ENCODE measurements around the gene RIOX2.

Gene RIOX2

DNA sequence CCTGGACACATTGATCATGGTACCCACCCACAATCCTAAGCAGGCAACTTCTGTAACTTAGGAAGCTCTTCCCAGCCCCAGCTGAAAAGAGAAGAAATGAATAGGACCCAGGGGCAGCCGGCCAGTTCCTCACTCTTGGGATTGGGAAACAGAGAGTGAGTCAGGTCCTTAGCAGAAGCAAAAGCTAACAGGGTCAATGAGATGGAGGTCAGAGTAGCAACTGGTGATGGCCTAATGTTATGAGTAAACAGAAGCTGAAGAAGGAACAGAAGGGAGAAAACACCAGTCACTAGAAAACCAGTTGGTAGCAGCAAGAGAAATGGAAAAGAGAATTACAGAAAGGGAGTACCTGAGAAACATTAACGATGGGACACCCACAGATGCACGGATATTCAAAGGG, 20.0 kb downstream of the RIOX2 start:
- DNase-seq, result peak in 1 of 2 donors; percentile 43

DNA sequence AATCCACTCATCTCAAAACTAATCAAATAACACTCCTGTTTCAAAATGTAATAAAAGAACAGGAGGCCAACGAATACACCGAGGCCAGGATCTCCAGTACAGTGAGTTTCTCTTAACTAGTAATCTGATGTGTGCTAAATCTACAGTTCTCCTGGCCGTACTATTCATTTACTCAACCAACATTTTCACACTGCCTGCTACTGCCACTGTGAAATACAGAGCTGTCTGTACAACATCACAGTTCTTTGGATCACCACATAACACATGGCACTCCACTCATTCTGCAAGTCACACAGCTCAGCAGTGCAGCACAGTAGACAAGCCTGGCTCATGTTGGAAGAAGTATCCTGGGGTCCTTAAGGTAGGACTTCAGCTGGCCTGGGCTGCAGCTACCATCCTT, 21.9 kb downstream of the RIOX2 start:
- DNase-seq, result no peak

DNA sequence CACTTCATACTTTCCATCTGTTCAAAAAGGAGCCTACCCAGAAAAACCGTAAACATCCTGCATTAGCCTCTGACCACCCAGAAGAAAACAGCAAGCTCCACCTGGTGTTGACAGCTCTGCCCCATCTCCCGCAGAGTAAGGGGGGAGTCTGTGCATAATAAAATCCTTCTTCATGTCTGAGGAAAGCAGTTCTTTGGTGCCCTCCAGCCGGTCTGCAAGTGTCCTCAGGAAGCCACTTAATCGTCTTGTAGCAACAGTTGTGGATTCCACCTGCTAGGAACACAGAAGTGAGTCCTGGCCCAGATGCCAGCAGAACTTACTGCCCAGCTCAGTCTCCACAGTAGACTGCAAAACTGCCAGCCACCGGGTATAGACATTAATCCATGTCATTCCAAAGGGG, 22.5 kb downstream of the RIOX2 start:
- DNase-seq, result no peak

DNA sequence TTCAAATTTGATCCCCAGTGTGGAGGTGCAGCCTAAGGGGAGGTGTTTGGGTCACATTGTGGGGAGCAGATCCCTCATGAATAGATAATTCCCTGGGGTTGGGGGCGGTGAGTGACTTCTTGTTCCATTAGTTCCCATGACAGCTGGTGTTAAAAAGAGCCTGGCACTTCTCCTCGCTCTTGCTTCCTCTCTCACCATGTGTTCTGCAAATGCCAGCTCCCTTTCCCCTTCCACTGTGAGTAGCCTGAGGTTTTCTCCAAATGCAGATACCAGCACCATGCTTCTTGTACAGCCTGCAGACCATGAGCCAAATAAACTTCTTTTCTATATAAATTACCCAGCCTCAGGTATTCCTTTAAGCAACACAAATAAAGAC, 23.1 kb downstream of the RIOX2 start:
- no peak for DNase-seq

DNA sequence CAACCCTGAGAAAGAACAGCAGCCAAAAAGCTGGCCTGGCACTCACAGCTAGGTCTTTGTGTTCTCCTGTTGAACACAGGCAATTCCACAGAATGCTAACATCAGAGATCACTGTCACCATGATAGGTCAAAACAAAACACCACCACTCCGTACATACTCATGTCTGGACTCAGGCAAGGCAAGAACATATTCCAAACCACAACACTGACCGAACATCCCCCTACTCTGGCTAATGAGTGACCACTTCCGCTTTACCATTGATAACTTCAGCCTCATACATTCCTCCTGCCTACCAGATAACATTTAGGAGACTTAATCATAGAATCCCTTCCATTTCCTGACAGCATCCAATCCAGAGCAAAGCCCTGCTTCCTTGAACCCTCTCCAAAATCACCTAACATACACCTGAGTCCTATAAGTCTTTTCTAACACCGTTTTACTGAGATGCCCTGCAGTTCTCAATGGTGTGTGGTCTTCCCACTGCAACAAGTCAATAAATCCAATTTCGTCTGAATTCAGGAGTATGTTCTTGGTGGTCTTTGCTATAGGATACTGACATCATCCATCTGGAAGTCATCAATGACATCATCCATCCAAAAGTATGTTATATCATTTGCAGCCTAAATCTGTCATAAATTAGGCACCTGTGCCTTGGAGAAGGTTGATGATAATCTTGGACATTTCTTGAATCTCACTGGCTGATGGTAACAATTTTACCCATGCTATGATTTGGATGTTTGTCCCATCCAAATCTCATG, 23.7 kb downstream of the RIOX2 start:
- DNase-seq, result no peak

DNA sequence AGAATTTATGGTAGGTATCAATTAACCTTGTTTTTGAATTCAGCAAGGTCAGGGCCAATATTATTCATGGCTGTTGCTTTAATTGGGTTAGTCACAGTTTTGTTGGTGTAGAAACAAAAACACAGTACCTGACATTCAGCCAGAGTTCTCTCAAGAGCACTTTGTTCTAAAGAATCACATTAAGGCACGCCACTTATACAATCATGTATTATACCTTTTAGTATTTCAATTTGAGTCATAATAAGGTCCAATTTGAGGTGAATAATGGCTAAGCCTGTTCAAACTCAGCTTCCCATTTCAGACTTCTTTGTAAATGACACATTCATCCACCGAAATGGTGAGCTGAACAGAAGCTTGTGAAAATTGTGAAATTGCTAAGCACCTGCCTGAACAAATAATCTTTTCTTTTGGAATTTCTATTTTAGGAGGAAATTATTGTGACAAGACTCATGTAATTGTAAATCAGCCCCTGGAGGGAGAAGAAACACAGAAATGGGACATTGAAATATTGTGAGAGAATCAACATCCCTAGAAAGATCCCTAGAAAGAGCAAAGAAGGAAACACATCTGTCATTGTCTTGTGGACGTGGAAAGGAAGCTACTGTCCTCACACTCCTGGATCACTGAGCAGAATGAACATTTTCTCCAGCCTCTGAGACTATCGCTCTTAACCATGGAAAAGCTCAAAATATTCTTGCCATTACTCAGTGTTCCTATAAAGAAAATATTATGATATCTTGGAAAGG, 29.3 kb downstream of the RIOX2 start:
- DNase-seq, result no peak

DNA sequence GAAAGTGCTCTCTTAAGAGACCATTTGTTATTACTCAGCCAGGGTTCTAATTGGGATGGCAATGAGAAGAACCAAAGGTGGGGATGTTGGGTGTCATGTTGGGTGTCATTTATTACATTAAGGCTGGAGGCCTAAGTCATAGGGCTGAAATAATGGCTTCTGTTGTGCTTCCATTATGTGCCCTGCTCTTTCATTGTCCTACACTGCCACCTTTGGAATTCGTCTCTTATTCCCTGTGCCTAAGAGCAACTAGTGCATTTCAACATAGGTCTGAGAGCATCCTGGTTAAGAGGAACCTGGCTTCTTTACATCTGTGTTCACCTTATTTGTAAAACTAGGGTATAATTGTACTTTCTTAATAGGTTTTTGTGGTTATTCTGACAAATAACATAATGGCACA, 32.2 kb downstream of the RIOX2 start:
- peak in 1 of 2 donors; percentile 38 for DNase-seq

DNA sequence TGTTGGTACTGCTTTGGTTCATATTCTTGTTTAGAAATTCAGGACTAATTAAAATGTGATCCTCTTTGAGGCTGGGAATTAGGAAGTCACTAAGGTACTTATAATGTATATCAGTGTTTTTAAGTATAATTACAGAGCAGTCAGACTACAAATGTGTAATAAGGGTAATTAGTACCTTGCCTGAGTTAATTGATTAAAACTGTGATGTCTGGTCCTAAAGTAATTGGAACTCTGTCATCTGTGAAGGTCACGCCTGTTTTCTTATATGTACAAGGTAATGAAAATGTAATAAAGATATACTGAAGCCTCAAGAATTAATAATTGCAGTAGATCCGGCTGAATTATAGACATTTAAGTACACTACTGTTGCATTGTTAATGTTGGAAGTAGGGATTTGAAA, 32.8 kb downstream of the RIOX2 start:
- no peak for DNase-seq

DNA sequence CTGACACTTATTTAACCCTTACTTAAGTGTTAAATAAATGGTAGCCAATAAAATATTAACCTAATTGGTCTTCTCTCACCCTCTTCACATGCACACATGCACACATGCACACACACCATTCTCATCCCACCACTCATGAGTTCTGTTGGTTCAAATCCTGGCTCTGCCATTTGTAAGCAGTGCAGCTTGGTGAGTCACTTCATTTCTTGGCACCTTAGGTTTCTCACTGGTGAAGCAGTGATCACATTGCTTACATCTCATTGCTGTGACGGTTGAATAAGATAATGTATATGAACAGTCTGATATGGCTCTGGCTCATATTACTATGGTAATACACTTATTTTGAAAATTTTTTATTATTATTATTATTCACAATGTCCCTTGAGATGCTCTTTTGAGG, 33.8 kb downstream of the RIOX2 start:
- DNase-seq, result no peak

DNA sequence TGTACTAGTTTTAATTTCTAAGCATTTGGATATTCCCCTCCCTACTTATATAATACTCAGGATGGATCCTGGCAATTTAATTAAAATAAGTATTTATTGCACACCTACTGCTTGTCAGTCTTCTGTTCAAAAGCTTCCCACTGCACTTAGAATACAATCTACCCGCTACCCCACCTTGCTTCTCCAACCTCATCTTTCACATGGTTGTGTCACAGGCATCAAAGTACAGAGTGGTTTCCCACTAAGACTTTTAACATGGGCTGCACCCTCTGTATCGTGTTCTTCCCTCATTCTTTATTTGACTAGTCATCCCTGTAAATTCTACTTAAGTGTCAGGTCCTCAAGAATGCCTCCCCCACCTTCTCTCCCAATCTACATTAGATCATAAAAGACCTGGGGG, 35.0 kb downstream of the RIOX2 start:
- no peak for DNase-seq

DNA sequence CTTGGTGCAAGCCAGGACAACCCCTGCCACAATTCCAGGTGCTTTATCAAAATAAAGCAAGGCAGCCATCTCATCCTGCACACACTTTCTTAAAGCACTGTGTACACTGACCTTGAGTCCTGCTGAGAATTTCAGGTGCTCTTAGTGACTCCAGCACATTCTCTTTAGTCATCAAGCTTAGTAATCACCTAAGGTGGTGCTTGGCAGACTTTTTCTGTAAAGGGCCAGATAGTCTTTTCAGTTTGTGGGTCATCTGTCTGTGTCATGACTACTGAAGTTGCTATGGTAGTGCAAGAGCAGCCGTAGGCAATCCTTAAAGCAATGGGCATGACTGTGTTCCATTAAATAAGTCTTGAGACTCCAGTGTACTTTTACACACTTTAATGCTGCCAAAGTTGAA, 36.4 kb downstream of the RIOX2 start:
- no peak for DNase-seq

DNA sequence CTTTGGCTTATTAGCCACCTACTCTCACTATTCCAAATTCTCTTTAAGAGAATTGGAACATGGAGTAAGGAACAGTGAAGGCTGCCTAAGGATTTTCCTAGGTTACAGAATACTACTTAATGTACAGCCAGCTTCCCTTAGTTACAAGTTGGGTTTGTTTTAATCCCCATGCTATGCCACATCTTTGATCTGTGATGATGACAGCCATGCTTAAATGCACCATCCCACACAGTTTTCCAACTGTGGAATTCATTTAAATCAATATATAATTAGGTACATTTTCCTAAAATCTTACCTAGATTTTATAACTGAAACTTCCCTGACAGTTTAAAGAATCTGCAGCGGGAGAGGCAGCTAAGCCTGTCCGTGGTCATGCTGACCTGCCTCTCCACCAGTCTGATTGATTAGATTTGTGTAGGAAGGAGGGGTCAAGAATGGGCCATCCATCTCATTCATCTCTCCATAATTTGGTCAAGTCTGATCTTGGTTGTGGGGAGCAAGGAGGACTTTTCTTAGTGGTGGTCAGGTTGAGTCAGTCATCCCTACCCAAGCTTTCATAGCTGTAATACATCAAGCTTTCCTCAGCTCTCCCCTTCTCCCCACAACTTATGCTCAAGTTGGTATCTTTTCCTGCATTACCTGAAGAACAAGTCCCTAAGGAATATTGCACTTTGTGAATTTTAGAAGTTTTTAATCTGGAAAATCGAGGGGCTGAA, 37.1 kb downstream of the RIOX2 start:
- no peak for DNase-seq

DNA sequence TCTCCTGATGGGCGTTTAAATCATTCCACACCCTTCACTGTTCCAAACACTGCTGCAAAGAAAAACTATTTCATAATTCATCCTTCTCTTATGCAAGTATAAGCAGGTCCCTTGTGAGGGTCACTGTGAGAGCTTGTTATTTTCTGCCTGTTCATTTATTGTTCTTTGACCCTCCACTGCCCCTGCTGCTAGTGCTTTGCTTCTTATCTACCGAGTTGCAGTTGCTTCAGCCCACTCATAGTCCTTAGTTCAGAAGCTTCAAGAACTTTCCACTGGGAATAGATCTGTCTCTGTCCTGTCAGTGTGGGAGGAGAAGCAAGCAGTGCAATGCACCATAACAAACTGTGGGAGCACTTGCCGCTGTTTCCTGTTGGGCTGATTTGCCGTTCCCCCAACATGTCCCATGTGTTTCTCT, 39.8 kb downstream of the RIOX2 start:
- DNase-seq, result no peak

DNA sequence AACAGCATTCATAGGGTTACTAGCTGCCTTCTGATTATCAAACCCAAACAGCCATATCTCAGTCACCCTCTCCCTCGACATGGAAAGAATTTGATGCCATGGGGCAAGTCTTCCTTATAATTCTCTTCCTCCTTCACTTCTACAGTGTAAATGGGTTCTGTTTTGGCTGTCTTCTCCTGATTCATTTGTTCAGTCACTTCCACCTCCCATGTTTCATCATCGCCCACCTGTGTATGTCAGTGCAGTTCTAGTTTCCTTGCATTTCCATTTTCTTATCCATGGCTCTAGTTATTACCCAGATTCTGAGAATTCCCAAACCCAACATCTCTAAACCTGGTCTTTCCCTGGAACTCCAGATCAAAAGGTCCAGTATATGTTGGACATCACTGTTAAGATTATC, 41.0 kb downstream of the RIOX2 start:
- no peak for DNase-seq

DNA sequence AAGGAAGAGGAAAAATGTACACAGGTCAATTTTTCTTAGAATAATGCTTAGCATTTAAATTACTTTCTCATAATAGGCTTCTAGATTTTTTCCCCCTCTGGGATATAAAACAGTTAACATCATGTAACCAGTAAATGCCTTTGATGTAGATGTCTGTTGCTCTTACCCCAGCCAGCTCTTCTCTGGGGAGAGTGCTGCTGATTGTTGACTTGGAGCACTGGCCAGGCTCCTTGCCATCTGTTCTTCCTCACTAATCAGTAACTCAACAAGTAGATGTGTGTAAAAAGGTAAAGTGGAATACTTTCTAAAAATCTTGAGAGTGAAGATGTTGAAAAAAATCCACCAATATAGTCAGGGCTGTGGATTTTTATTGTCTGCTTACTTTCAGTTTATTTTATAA, 42.2 kb downstream of the RIOX2 start:
- no peak for DNase-seq

DNA sequence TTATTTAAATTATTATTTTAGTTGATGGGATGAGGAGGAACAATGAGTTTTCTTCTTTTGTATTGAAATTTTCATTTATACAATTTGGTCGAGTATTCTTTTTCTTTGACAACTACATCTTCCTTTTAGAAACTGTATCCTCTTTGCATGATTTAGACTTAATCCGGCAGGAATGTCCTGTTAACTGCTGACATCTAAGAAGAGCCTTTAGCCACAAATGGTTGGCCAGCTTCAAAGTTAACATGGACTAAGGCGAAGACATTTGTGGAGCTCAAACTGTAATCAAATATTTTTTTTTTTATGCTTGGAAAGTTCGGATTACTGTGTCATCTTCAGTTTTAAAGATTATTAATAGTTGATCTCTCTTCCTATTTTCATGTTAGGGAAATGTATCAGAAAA, 43.2 kb downstream of the RIOX2 start:
- no peak for DNase-seq

DNA sequence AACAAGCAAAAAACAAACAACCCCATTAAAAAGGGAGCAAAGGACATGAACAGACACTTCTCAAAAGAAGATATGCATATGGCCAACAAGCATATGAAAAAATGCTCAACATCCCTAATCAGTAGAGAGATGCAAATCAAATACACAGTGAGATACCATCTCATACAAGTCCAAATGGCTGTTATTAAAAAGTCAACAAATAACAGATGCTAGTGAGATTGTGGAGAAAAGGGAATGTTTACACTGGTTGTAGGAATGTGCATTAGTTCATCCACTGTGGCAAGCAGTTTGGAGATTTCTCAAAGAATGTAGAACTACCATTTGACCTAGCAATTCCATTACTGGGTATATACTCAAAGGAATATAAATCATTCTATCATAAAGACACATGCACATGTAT, 44.5 kb downstream of the RIOX2 start:
- no peak for DNase-seq

DNA sequence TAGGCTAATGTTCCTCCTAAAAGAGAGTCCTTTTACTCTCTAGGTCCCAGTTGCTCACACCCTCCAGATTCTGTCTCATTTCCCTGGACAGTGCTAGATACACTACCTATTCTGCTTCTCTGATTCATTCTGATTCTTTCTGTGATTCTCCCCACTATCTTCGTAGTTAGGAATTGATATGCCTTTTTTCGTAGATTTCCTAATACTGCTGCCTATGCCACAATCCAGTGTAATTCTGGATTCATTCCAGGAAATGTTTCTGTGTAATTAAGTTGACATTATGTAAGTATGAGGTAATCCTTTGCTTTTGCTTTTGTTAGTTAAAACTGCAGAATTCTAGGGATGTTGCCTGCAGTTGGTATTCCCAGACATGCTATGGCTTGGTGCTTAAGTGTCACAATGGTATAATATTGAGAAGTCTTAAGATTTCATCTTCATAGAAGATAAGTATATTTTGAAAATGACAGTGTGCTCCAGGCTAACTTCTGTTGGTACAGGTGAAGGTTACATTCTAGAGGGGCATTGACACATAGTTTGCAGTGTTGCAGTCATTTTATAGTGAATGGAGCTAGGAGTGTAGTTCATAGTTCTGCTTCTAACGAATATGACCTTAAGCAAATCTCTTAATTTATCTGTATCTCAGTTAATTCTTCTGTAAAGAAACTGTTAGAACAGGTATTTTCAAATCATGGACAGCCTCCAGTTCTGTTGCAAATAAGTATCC, 54.3 kb downstream of the RIOX2 start:
- DNase-seq, result no peak

DNA sequence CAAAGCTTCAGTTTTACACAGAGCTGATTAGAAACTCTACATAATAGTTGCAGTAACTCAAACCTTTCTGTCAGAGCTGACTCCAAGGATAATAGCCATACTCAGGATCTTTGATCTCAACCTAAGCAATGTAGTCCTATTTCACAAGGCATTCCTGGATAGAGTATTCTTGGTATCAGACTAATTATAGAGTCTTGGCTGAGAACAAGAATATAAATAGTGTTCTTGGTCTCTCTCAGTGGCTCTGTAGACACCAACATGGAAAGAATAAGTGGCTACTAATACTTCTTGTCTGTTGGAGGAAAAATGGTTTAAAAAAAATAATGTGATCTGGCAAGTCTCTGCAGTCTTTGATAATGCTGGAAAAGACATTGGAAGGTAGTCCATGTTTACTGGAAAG, 55.7 kb downstream of the RIOX2 start:
- no peak for DNase-seq

DNA sequence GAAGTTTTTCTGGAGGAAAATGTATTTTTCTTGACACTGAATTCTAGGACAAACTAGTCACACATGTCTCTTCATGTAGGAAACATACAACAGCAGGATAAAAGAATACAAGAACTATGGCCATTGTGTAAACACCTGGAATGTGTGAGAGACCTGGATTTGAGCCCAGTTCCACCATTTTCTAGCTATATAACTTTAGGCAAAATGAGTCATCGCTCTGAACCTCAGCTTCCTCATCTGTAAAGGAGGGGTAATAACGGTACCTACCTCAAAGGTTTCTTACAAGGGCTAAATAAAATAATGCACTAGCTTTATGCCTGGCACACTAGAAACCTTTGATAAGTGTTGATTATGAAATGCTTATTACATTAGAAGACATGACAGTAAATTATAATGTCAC, 57.8 kb downstream of the RIOX2 start:
- no peak for DNase-seq

DNA sequence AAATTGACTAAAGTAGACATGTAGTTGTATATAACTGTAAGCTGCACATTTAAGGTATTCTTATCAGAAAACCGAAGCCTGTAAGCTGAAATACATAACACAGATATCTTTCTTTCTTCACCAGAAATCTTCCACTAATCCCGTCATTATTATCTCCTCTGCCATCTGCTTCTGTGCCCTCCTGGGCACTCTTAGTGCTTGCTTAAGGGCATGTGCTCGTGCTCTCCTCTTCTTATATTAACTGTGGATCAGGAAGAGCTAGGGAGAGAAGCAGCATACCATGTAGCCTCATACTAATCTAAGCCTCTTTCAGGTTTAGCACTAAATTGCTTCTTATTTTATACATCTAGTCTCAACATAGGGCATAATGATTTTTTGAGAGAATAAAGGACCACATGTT, 60.8 kb downstream of the RIOX2 start:
- DNase-seq, result no peak

DNA sequence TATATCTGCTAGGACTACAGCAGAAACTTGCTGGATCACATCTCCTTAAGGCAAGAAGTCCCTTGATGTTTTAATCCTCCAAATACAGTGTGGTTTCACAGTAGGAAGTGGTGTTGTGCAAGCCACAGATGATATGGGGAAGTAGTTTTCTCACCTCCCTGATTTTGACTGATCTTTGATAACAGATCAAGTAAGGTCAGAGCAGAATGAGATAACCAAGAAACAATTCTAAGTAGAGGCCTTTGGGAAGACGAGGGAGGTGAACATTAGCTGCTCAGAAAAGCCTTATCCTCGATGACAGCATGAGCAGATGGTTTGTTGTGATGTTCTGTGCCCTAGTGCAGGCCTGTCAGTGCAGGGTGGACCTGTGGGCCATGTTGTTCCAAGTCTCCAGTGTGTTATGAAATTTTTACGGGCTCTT, 61.3 kb downstream of the RIOX2 start:
- peak; percentile 3 to 44 for DNase-seq

DNA sequence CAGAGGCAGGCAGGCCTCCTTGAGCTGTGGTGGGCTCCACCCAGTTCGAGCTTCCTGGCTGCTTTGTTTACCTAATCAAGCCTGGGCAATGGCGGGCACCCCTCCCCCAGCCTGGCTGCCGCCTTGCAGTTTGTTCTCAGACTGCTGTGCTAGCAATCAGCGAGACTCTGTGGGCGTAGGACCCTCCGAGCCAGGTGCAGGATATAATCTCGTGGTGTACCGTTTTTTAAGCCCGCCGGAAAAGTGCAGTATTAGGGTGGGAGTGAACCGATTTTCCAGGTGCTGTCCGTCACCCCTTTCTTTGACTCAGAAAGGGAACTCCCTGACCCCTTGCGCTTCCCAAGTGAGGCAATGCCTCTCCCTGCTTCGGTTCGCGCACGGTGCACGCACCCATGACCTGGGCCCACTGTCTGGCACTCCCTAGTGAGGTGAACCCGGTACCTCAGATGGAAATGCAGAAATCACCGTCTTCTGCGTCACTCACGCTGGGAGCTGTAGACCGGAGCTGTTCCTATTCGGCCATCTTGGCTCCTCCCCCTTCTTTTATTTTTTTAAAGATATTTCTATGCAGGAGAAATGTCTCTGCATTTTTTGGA, 61.9 kb downstream of the RIOX2 start:
- DNase-seq, result peak; percentile 33 to 44

All from CD4-positive, alpha-beta T cell treated with Interleukin-1 beta for 1 hour (primary cell).